SH-SY5Y (cell line): ENCODE data around the gene MICAL3.

Source experiments
- GATA2 ChIP-seq: IDR thresholded peaks from 2 replicates; pipeline ENCODE4 v1.6.1; 2011; ENCODE audit warnings: mild to moderate bottlenecking, low read depth, low read length
- GATA3 ChIP-seq: IDR thresholded peaks from 2 replicates; pipeline ENCODE4 v1.6.1; 2011; ENCODE audit warnings: low read depth, mild to moderate bottlenecking, low read length, moderate library complexity

DNA sequence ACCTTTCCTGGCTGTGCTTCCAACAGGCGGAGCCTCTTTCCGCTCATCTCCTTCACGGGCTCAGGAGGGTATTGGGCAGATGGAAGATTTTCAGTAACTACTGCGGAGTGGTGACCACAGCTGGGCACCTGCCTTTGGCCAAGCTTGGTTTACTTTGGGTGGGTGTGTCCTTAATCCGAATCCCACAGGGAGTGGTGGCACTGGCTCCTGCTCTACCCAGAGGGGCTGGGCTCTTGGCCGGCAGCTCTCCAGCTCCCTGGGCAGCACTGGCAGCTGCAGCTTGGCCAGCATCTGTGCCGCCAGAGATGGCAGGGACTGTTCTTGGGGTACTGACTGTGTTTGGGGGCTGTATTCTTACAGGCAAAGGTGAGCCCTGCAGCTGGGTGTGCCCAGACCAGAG, 279.9 kb downstream of the MICAL3 start:
- TF ChIP-seq GATA2 (no peak), GATA3 (no peak)
